KMS-11 (cell line): ENCODE data around the gene KCTD1.

Experiments
- H2AFZ ChIP-seq: fragments of 200-600 bp; sonication (generic); 2 replicates; pipeline ENCODE4 v1.6.1; 2016; ENCODE audit warnings: antibody characterized with exemption, mixed run types, low read depth
- H3K27ac ChIP-seq: fragments of 200-600 bp; sonication (generic); 2 replicates; pipeline ENCODE4 v1.6.1; 2016; ENCODE audit warnings: mild to moderate bottlenecking, mixed run types
- H3K27me3 ChIP-seq: fragments of 200-600 bp; sonication (generic); 2 replicates; pipeline ENCODE4 v1.6.1; 2017; ENCODE audit warnings: mild to moderate bottlenecking, low read depth, mixed run types, moderate library complexity; ENCODE audit not compliant: insufficient read depth
- H3K36me3 ChIP-seq: fragments of 200-600 bp; sonication (generic); 2 replicates; pipeline ENCODE4 v1.6.1; 2017; ENCODE audit warnings: mild to moderate bottlenecking, mixed run types; ENCODE audit not compliant: insufficient read depth
- H3K4me1 ChIP-seq: fragments of 200-600 bp; sonication (generic); 2 replicates; pipeline ENCODE4 v1.6.1; 2016; ENCODE audit warnings: mild to moderate bottlenecking, low read depth, mixed run types; ENCODE audit not compliant: poor library complexity, severe bottlenecking
- H3K4me2 ChIP-seq: fragments of 200-600 bp; sonication (generic); 2 replicates; pipeline ENCODE4 v1.7.0; 2016; ENCODE audit warnings: mild to moderate bottlenecking, mixed run types
- H3K4me3 ChIP-seq: fragments of 200-600 bp; sonication (generic); IDR thresholded peaks from 2 replicates; pipeline ENCODE4 v1.6.1; 2017; ENCODE audit warnings: low read depth, low read length, mixed read lengths; ENCODE audit not compliant: insufficient read depth
- H3K79me2 ChIP-seq: fragments of 200-600 bp; sonication (generic); 2 replicates; pipeline ENCODE4 v1.6.1; 2016; ENCODE audit warnings: low read depth, mixed run types; ENCODE audit not compliant: insufficient read depth
- H3K9ac ChIP-seq: fragments of 200-600 bp; sonication (generic); 2 replicates; pipeline ENCODE4 v1.6.1; 2016; ENCODE audit warnings: mild to moderate bottlenecking, mixed run types
- H4K20me1 ChIP-seq: fragments of 200-600 bp; sonication (generic); 2 replicates; pipeline ENCODE4 v1.6.1; 2016; ENCODE audit warnings: mild to moderate bottlenecking, mixed run types; ENCODE audit not compliant: insufficient read depth
- CTCF ChIP-seq: fragments of 200-600 bp; sonication (generic); conservative IDR thresholded peaks from 2 replicates; pipeline ENCODE4 v1.6.1; 2017; ENCODE audit warnings: low read depth, mild to moderate bottlenecking, antibody characterized with exemption, low read length, moderate library complexity, mixed read lengths

The KCTD1 gene

DNA sequence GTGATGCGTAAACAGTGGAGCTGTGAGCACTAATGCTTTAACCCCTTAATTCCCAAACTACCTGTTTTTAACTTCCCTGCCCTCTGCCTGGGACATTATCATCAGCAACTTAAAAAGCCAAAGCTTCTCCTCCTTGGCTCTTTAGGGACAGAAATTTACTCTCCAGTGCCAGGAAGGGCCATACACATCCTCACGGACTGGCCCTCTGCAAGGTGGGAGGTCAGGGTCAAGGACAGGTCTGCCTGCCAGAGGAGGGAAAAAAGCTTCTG is 21.5 kb downstream of the KCTD1 start:
- Histone ChIP-seq H3K27ac (no peak overlapping the region), H3K36me3 (no peaks in the 10 kb centered on the region), H3K79me2 (no peaks in the 10 kb centered on the region), H3K4me1 (no peaks in the 10 kb centered on the region), H3K27me3 (no peaks in the 10 kb centered on the region), H2AFZ (no peak overlapping the region), H3K4me3 (no peak overlapping the region), H4K20me1 (no peaks in the 10 kb centered on the region), H3K9ac (no peak overlapping the region), H3K4me2 (no peak overlapping the region)
- TF ChIP-seq CTCF, result no peak

DNA sequence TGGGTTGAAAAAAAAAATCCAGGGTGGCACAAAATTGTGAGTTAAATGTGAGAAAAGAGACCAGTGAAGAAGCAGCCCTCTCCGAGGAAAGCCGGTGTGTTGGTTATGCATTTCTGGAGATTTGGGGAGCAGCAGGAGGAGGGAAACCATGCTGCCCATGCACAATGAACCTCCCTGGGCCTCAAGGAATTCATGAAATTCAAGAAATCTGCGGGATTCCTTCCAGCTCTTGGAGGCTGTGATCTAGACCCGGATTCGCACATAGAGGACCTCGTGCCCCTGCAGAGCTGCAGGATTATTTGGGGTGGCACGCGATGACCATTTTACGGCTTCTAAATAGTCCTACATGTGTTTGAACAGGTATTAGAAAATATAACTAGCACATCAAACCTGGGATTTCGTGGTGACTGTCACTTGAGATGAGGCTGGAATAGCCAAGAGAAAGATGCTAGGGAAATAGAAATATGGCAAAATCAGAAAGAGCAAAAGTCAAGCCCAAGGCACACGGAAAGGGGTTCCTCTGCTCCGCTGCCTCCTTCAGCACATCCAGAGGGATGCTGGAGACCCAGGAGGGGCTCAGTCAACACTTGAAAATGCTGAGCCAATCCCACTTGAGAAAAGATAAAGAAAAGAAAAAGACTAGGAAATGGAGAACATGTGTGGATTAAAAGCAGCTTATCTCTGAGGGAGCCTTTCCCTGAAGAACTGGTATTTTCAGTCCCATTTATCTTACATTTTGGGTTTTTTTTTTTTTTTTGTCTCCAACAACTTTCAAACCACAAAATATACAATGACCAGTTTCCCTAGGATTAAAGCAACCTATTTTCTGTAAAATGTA is 22.0 kb downstream of the KCTD1 start:
- no peaks in the 10 kb centered on the region for H4K20me1 ChIP-seq
- H3K9ac ChIP-seq, result no peak overlapping the region
- H3K27me3 ChIP-seq, result no peaks in the 10 kb centered on the region
- H3K36me3 ChIP-seq, result no peaks in the 10 kb centered on the region
- no peak overlapping the region for H3K4me2 ChIP-seq
- H3K79me2 ChIP-seq, result no peaks in the 10 kb centered on the region
- TF ChIP-seq CTCF, result no peak
- no peak overlapping the region for H3K4me3 ChIP-seq
- no peak overlapping the region for H3K27ac ChIP-seq
- no peaks in the 10 kb centered on the region for H3K4me1 ChIP-seq
- H2AFZ ChIP-seq, result no peak overlapping the region

- H3K79me2 ChIP-seq, result no peaks in the 10 kb centered on the region
- H3K9ac ChIP-seq, result no peak overlapping the region
- no peak overlapping the region for H3K27ac ChIP-seq
- H3K4me2 ChIP-seq, result no peak overlapping the region
- H3K4me1 ChIP-seq, result no peaks in the 10 kb centered on the region
- no peak overlapping the region for H2AFZ ChIP-seq
- no peak for TF ChIP-seq CTCF
- no peaks in the 10 kb centered on the region for H3K36me3 ChIP-seq
- no peaks in the 10 kb centered on the region for H4K20me1 ChIP-seq
- no peaks in the 10 kb centered on the region for H3K27me3 ChIP-seq
- H3K4me3 ChIP-seq, result no peak overlapping the region
Observed at GRCh38 chr18:26524504-26525351, 23.6 kb downstream of the KCTD1 start.

GRCh38 chr18:26524002-26524401 is 24.4 kb downstream of the KCTD1 start:
- no peak overlapping the region for H3K9ac ChIP-seq
- no peaks in the 10 kb centered on the region for H4K20me1 ChIP-seq
- TF ChIP-seq CTCF, result no peak
- no peak overlapping the region for H3K4me2 ChIP-seq
- no peaks in the 10 kb centered on the region for H3K79me2 ChIP-seq
- no peaks in the 10 kb centered on the region for H3K4me1 ChIP-seq
- no peak overlapping the region for H3K4me3 ChIP-seq
- no peaks in the 10 kb centered on the region for H3K27me3 ChIP-seq
- no peak overlapping the region for H2AFZ ChIP-seq
- H3K27ac ChIP-seq, result no peak overlapping the region
- H3K36me3 ChIP-seq, result no peaks in the 10 kb centered on the region
